HG03103 (cell line): ENCODE measurements around the gene TMEM158.

Source experiments
- ATAC-seq: cut with Tn5 transposase; IDR thresholded peaks from one replicate; pipeline ENCODE4 v1.9.1; 2021; ENCODE audit warnings: low read depth; ENCODE audit not compliant: unreplicated experiment

The TMEM158 gene

DNA sequence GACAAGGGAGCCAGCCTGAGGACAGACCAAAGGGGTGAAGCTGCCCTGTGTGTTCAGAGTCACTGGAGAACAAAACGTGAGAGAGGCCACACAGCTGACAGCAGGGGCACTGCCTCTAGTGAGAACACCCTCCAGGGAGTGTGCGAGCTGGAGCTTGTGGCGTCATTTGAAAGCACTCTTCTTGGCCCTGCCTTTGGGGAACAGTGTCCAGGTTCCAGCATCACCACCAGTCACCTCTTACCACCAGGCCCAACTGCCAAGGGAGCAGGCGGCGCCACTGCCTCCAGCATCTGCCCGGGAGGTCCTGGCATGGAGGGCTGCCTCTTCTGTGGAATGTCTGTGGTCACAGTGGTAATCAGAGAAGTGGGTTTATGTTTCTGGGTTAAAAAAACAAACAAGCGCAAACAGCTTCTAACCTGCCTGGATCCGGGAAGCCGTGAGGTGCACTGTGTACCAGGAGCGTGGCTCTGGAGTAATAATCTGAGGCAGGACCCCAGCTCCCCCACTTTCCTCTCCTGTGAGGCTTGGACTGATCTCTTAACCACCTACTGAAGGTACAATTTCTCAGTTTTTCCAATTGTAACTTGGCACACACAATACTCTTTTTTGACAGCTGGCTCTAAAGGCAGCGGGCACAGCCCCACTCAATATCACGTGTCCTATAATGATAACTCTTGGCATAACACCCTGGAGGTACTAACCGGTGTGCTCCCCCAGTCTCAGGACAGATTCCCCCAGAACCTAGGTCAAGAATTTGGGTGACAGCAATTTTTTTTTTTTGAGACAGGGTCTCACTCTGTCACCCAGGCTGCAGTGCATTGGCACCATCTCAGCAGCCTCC, 47.7 kb downstream of the TMEM158 start:
- ATAC-seq, result no peak

DNA sequence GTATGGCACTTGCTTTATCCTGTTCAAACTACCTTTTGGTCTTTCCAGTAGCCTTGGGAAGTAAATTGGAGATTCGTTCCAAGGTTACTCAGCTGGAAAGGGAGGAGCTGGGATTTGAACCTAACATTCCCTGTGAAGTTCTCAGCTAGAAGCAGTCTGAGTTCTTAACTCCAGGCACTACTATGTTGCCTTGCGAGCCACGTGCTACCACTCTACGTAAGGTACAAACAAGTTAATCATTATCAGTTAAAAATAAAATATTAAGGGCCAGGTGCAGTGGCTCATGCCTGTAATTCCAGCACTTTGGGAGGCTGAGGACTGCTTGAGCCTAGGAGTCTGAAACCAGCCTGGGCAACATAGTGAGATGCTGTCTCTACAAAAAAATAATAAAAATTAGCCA, 49.2 kb downstream of the TMEM158 start:
- ATAC-seq, result no peak
